GM21528 (cell line): ENCODE results near the gene THBS2.
"Not testable (repeated sequence)": the region's sequence is repeated elsewhere in the genome, so short reads cannot be mapped to it uniquely, and the experiment has no call there.

ENCODE experiments used
- ATAC-seq: cut with Tn5 transposase; IDR thresholded peaks from one replicate; pipeline ENCODE4 v1.9.1; 2021; ENCODE audit warnings: mild to moderate bottlenecking, moderate library complexity; ENCODE audit not compliant: unreplicated experiment, low FRiP score

Gene THBS2

GRCh38 chr6:169188475-169188874 lies 65.2 kb downstream of the THBS2 start:
- no peak for ATAC-seq

- ATAC-seq = no peak
Observed at GRCh38 chr6:169188051-169188470, 65.6 kb downstream of the THBS2 start.

GRCh38 chr6:169186496-169187169 lies 67.0 kb downstream of the THBS2 start:
- ATAC-seq = no peak

GRCh38 chr6:169185692-169186485 lies 67.8 kb downstream of the THBS2 start:
- no peak for ATAC-seq

- no peak for ATAC-seq
Observed at GRCh38 chr6:169185011-169185521, 68.6 kb downstream of the THBS2 start.

- ATAC-seq = no peak
Observed at GRCh38 chr6:169184419-169184818, 69.2 kb downstream of the THBS2 start.

GRCh38 chr6:169183233-169183632 lies 70.4 kb downstream of the THBS2 start:
- no peak for ATAC-seq

GRCh38 chr6:169179831-169180230 lies 73.8 kb downstream of the THBS2 start:
- not testable (repeated sequence) for ATAC-seq

GRCh38 chr6:169177516-169178166 lies 76.0 kb downstream of the THBS2 start:
- no peak for ATAC-seq

GRCh38 chr6:169176361-169176991 lies 77.2 kb downstream of the THBS2 start:
- no peak for ATAC-seq

- ATAC-seq = no peak
Observed at GRCh38 chr6:169175360-169175887, 78.2 kb downstream of the THBS2 start.

GRCh38 chr6:169174516-169175359 lies 78.9 kb downstream of the THBS2 start:
- ATAC-seq = no peak

GRCh38 chr6:169173532-169174268 lies 79.9 kb downstream of the THBS2 start:
- no peak for ATAC-seq

- no peak for ATAC-seq
Observed at GRCh38 chr6:169172946-169173345, 80.7 kb downstream of the THBS2 start.

GRCh38 chr6:169172456-169172855 lies 81.2 kb downstream of the THBS2 start:
- no peak for ATAC-seq

- no peak for ATAC-seq
Observed at GRCh38 chr6:169171951-169172350, 81.7 kb downstream of the THBS2 start.

- no peak for ATAC-seq
Observed at GRCh38 chr6:169171016-169171415, 82.6 kb downstream of the THBS2 start.

- ATAC-seq = no peak
Observed at GRCh38 chr6:169170583-169170955, 83.1 kb downstream of the THBS2 start.
